DMS53 treated with DMSO at 0.1 percent for 48 hours (cell line): ENCODE data around the gene UBE3C.
A peak's percentile ranks its signal among the peaks of the same experiment; 100 is the strongest.
"Not testable (repeated sequence)": the region's sequence is repeated elsewhere in the genome, so short reads cannot be mapped to it uniquely, and the experiment has no call there.

Experiments used
- DNase-seq: peaks from one replicate; lab custom pipeline; 2025; ENCODE audit not compliant: unreplicated experiment; lab: John Stamatoyannopoulos, UW

The UBE3C gene

GRCh38 chr7:157269341-157270059, 130.8 kb downstream of the UBE3C start:
- no peak for DNase-seq

- DNase-seq = no peak
These were observed 131.3 kb downstream of the UBE3C start for GRCh38 chr7:157270060-157270444.

GRCh38 chr7:157271315-157271990, 132.7 kb downstream of the UBE3C start:
- no peak for DNase-seq

DNA sequence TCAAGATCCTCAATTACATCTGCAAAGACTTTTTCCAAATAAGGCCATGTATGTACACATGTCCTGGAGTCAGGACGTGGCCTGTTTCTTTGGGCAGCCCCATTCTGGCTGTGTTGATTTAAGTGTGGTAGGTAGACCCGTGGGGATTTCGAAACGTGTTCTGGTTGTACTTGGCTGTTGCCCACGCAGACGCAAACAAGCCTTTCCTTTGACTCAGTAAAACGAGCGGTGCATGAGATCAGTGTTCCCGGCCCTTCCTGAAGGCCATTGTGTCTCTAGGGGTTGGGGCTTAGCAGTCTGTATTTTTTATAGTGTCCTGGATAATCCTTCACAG, 133.2 kb downstream of the UBE3C start:
- no peak for DNase-seq

DNA sequence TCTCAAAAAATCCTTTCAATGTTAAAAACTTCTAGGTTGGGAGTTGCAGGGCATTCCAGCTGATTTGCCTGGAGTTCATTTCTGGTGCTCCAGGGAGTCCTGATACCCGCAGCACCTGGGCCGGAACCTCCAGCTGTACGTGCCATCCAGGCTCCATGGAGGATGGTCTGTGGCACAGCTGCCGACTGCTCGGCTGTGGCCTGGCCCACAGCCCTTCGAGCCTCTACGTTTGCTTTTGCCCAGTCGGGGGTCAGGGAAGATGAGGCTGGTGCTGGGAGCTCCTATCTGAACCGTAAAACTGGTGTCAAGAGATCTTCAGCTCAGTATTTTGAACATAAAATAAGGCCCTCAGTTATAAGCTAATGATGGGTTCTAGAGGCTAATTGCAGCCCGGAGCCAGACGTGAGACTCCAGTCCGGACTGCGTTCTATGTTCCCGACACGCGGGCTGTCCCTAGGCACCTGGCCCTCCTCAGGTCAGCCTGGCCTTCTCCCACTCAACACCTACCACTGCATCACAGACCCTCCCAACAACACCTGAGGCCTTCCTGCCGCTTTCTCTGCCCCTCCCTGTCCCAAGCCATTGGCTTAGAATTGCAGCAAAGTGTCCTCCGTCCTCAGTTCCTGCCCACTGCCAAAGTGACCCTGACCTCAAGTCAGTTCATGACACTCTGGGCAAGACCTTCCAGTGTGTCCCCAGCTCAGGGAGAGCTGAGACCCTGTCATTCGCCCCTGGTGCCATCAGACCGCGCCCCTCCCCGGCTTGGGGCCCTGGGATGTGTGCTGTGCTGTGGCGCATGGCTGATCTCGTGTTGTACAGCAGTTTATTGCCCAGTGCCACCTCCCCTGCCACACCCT, 133.9 kb downstream of the UBE3C start:
- DNase-seq = no peak

DNA sequence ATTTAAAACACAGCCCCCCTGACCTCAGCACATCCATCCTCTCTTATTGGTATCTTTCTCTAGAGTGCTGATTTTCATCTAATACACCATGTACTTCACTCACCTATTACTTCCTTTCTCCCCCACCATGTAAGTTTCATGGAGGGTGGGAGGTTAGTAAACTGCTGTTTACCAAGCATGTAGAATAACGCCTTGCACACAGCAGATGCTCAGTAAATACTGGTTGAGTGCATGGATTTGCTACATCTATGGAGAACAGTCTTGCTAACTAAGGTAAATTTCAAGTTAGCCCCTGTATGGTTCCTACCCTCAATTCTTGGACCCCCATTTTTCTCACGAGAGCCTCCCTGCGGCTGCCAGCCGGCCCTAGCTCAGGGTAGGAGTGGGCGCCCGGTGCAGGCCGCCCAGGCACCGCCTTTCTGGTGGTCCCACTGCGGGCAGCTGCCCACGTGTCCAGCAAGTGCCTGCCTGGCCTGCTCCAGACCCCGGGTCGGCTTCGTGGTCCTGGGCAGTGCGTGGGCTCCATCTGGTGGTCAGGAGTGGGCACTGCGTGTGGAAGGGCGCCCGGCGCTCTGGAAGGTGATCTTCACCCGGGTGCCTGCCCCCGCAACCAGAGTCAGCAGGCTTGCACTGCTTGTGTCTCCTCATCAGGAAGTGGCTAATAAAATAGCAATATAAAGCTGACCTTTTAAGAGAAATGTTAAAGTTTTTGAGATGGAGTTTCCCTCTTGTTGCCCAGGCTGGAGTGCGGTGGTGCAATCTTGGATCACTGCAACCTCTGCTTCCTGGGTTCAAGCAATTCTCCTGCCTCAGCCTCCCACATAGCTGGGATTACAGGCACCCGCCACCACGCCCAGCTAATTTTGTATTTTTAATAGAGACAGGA, 134.7 kb downstream of the UBE3C start:
- peak; percentile 65 for DNase-seq

GRCh38 chr7:157274094-157274634, 135.4 kb downstream of the UBE3C start:
- DNase-seq = not testable (repeated sequence)

GRCh38 chr7:157274991-157275427, 136.3 kb downstream of the UBE3C start:
- no peak for DNase-seq

DNA sequence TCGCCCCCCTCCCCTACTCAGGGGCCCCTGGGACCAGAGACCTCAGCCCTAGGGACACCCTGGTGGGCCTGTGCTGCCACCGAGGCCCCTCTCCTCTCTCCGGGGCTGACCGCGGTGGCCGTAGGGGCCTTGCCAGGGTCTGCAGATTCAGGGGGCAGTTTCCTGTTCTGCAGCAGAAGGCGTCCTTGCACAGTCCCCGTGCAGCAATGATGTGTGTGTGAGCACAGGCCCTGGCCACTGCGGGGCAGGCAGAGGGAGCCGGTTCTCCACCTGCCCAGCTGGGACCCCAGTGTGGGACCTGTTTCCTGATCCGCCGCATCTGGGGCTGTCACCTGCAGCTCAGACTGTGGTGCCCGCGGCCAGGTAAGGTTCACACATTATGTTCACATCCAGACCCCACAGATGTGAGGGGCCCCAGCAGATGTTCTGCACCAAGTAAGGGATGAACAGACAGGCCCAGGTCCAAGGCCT, 137.4 kb downstream of the UBE3C start:
- no peak for DNase-seq

DNA sequence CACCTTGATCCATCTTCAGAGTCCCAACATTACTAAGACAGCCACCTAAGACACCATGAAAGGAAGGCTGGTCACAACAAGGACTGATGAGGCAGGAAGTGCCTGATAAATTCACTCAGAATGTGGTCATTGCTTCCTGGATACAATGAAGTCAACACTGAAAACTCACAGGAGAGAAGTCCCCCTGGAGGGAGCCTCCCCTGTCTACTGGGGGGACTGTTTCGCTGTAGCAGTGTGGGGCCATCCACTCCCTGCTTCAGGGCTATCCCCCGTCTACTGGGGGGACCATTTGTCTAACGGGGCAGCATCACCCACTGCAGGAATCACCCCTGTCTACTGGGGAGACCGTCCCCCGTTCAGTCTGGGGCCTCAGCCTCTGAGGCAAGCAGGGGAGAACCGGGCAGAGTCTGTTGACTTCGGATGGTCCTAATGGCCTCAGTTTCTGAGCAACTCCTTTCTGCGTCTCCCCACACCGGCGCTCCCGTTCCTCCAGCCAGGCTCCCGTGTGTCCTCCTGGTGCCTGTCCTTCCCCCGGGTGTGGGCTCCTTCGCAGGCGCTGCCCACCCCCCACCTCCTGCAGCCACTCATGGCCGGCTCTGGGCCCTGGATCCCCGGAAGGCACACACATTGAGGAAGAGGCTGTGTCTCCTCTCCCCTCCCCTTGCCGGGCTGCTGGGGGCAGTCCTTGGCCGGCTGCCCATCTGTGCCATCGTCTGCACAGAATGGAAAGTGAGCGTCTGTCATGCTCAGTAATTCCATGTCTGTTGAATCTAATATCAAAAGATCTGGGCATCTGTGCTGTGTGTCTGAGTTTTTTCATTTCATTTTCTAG, 138.2 kb downstream of the UBE3C start:
- DNase-seq = no peak

DNA sequence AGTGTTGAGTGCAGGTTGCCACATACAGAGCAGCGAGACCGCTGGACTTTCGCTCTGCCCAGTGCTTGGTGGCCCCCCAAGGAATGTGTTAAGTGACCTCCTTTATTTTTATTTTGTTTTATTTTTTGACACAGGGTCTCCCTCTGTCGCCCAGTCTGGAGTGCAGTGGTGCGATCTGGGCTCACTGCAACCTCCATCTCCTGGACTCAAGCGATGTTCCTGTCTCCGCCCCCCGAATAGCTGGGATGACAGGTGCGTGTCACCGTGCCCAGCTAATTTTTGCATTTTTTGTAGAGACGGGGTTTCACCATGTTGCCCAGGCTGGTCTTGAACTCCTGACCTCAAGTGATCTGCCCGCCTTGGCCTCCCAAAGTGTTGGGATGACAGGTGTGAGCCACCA, 138.8 kb downstream of the UBE3C start:
- not testable (repeated sequence) for DNase-seq

- DNase-seq = no peak
These were observed 139.6 kb downstream of the UBE3C start for GRCh38 chr7:157278167-157278790.

DNA sequence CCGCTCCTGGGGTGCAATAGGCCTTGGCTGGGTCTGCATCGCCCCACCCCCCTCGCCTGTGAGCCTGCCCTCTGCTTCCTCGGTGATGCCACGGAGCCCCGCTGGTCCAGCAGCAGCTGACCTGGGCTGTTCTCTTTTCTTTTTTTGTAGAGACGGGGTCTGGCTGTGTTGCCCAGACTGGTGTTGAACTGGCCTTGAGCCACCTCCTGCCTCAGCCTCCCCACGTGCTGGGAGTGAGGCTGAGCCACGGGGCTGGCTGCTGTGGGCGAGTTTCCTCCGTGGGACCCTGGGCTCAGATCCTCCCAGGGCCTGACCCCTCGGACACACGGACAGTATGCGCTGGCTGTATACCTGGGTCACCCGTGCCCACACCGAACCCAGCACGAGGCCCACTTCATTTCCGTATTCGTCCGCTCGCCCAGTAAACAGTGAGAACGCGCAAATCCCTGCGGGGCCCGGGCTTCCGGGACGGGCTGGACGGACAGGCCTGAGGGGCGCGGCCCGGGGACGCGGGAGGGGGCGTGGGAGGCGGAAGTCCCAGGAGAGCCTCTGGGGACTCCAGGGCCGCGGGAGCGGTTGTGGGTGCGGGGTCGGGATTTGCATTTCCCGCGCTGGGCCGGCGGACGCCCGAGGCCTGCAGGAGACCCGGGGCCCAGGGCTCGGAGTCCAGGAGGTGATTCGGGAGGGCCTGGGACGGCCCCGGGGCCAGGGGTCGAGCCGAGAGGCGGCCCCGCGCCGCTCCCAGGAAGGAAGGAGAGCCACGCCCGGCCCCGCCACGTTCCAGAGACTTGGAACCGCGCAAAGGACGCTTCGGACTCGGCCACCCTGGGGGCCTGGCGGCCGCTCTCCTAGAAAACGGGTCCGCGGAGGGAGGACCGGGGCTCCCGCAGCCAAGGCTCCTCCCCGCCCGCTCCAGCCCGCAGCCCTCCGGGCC, 140.3 kb downstream of the UBE3C start:
- DNase-seq = peak; percentile 45

- DNase-seq = no peak
These were observed 141.1 kb downstream of the UBE3C start for GRCh38 chr7:157279741-157280215.

DNA sequence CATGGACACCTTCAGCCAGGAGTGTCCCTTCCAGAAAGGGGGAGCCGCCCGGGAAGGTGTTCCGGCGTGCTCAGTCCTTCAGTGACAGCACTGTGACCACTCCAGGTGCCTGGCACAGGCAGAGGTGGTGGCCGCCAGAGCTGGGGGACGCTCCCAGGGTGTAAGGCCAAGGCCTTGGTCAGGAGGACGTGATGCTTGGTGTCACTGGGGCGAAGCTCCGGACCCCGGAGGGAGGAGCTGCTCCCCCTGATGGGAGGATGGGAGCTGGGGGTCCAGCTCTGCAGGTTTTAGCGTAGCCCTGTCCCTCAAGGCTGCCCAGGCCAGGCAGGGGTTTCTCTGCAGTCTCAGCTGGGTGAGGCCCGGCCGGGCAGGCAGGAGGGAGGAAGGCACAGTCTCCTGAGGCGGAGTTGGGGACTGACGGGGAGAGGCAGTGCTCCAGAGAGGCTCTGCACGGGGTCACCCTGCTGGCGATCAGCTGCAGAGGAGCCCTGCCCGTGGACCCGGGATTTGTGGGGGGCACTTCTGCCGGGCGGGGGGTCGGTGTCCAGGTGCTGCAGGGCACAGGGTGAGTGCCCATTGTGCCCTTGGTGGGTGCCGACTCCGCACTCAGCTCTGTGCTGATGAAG, 141.6 kb downstream of the UBE3C start:
- no peak for DNase-seq

GRCh38 chr7:157281221-157281998, 142.7 kb downstream of the UBE3C start:
- no peak for DNase-seq
